C4-2B (cell line): ENCODE measurements around the gene TMEM95.

Experiments used
- H3K27ac ChIP-seq: fragments of 450-650 bp; 2 replicates; pipeline ENCODE4 v1.5.1; 2017
- CTCF ChIP-seq: fragments of 450-650 bp; conservative IDR thresholded peaks from 2 replicates; pipeline ENCODE4 v1.5.1; 2017; ENCODE audit warnings: mild to moderate bottlenecking
- ZFX ChIP-seq: fragments of 450-650 bp; IDR thresholded peaks from 2 replicates; pipeline ENCODE4 v1.6.1; 2017

The TMEM95 gene

GRCh38 chr17:7318121-7318860 lies 36.7 kb upstream of the TMEM95 start:
- TF ChIP-seq CTCF (no peak), ZFX (no peak)
- no peak overlapping the region for H3K27ac ChIP-seq

- TF ChIP-seq CTCF (no peak), ZFX (no peak)
- H3K27ac ChIP-seq: no peak overlapping the region
Observed at GRCh38 chr17:7321466-7321865, 33.5 kb upstream of the TMEM95 start.

- H3K27ac ChIP-seq: no peak overlapping the region
- no peak for TF ChIP-seq ZFX
Observed at GRCh38 chr17:7322520-7323194, 32.3 kb upstream of the TMEM95 start.

- TF ChIP-seq CTCF (peak; percentile 89), ZFX (no peak)
- H3K27ac ChIP-seq: no peak overlapping the region
Observed at GRCh38 chr17:7323731-7324437, 31.1 kb upstream of the TMEM95 start.

- H3K27ac ChIP-seq: no peak overlapping the region
- no peak; the same call in 1 of the 2 replicates for TF ChIP-seq CTCF
Observed at GRCh38 chr17:7324438-7324779, 30.5 kb upstream of the TMEM95 start.

GRCh38 chr17:7325031-7325528 lies 29.9 kb upstream of the TMEM95 start:
- TF ChIP-seq CTCF: no peak
- no peak for TF ChIP-seq ZFX
- H3K27ac ChIP-seq: no peak overlapping the region

- TF ChIP-seq CTCF: no peak
- no peak for TF ChIP-seq ZFX
- no peak overlapping the region for H3K27ac ChIP-seq
Observed at GRCh38 chr17:7326186-7326585, 28.8 kb upstream of the TMEM95 start.
